IMR-90 (cell line): ENCODE data around the gene ITGAX. TPM values are rescaled to one million over a fixed set of nuclear protein-coding genes. Genes with fewer than 3 reads are reported as not detected.

ENCODE experiments used
- ATAC-seq: fragments of 200-7000 bp; cut with Tn5 transposase; 2 replicates; pipeline ENCODE4 v1.9.1; 2020; ENCODE audit warnings: low read depth, mild to moderate bottlenecking, moderate library complexity
- BruUV-seq: library from RNA; stranded (reverse); fragments of 400-500 nt; replicated peaks from 2 replicates; lab custom pipeline; 2021; lab: Mats Ljungman, UMichigan
- CTCF ChIA-PET: fragments of 300-600 bp; formaldehyde crosslinking; extraction: SDS; loops from one replicate; lab custom pipeline; 2021; ENCODE audit warnings: antibody characterized with exemption; lab: Yijun Ruan, JAX
- POLR2A ChIA-PET: fragments of 300-600 bp; sonication (Branson Sonifier 250); formaldehyde crosslinking; loops from one replicate; lab custom pipeline; 2022; ENCODE audit warnings: antibody characterized with exemption; ENCODE audit not compliant: unreplicated experiment; lab: Charles Lee
- DNase-seq: peaks from one replicate; pipeline ENCODE4 v3.0.0; 2013
- H2AFZ ChIP-seq: replicated peaks from 2 replicates; pipeline ENCODE3; 2013; ENCODE audit warnings: low read length, mild to moderate bottlenecking; ENCODE audit not compliant: poor library complexity
- H2AK5ac ChIP-seq: 2 replicates; pipeline ENCODE4 v1.6.1; 2013; ENCODE audit warnings: low read depth, low read length, inconsistent platforms
- H2AK9ac ChIP-seq: replicated peaks from 2 replicates; pipeline ENCODE3; 2013; ENCODE audit warnings: mild to moderate bottlenecking, low read depth, low read length, moderate library complexity; ENCODE audit not compliant: poor library complexity
- H2BK120ac ChIP-seq: 2 replicates; pipeline ENCODE4 v1.6.1; 2013; ENCODE audit warnings: low read depth, low read length, inconsistent platforms
- H2BK15ac ChIP-seq: 3 replicates; pipeline ENCODE4 v1.6.1; 2013; ENCODE audit warnings: low read depth, low read length, inconsistent platforms
- H2BK20ac ChIP-seq: 2 replicates; pipeline ENCODE4 v1.6.1; 2013; ENCODE audit warnings: low read depth, mild to moderate bottlenecking, inconsistent platforms, low read length, moderate library complexity
- H2BK5ac ChIP-seq: 2 replicates; pipeline ENCODE4 v1.6.1; 2013; ENCODE audit warnings: mild to moderate bottlenecking, low read depth, low read length, inconsistent platforms; ENCODE audit not compliant: poor library complexity, severe bottlenecking
- H3K14ac ChIP-seq: replicated peaks from 2 replicates; pipeline ENCODE4 v1.6.1; 2013; ENCODE audit warnings: low read depth, low read length, inconsistent platforms
- H3K18ac ChIP-seq: 2 replicates; pipeline ENCODE4 v1.6.1; 2013; ENCODE audit warnings: low read depth, low read length, control low read depth
- H3K23ac ChIP-seq: 2 replicates; pipeline ENCODE4 v1.6.1; 2013; ENCODE audit warnings: low read depth, low read length, inconsistent platforms
- H3K27ac ChIP-seq: 2 replicates; pipeline ENCODE4 v1.5.1; 2013; ENCODE audit warnings: mild to moderate bottlenecking, control low read depth, low read length; ENCODE audit not compliant: insufficient read depth
- H3K27me3 ChIP-seq: 2 replicates; pipeline ENCODE4 v1.6.1; 2013; ENCODE audit warnings: low read length; ENCODE audit not compliant: control insufficient read depth, insufficient read depth
- H3K36me3 ChIP-seq: 2 replicates; pipeline ENCODE4 v1.6.1; 2013; ENCODE audit warnings: low read length, mixed read lengths; ENCODE audit not compliant: control insufficient read depth, insufficient read depth
- H3K4ac ChIP-seq: 2 replicates; pipeline ENCODE4 v1.6.1; 2013; ENCODE audit warnings: low read depth, low read length, inconsistent platforms
- H3K4me1 ChIP-seq: 2 replicates; pipeline ENCODE4 v1.6.1; 2013; ENCODE audit warnings: low read length, mixed read lengths; ENCODE audit not compliant: control insufficient read depth, insufficient read depth
- H3K4me2 ChIP-seq: 2 replicates; pipeline ENCODE4 v1.6.1; 2013; ENCODE audit warnings: low read depth, mild to moderate bottlenecking, control low read depth, low read length, moderate library complexity
- H3K4me3 ChIP-seq: 2 replicates; pipeline ENCODE4 v1.5.1; 2013; ENCODE audit warnings: low read depth, mild to moderate bottlenecking, control low read depth, low read length, moderate library complexity; ENCODE audit not compliant: insufficient read depth
- H3K56ac ChIP-seq: 2 replicates; pipeline ENCODE4 v1.6.1; 2013; ENCODE audit warnings: low read length, inconsistent platforms; ENCODE audit not compliant: insufficient read depth; ENCODE audit errors: extremely low read depth
- H3K79me1 ChIP-seq, 2 experiments: 2 replicates each; pipeline ENCODE4 v1.6.1; 2013; ENCODE audit warnings: low read length in 2 of 2, inconsistent platforms in 1 of 2, low read depth in 1 of 2
- H3K9ac ChIP-seq: 2 replicates; pipeline ENCODE4 v1.6.1; 2013; ENCODE audit warnings: low read depth, low read length, control low read depth
- H3K9me1 ChIP-seq: 2 replicates; pipeline ENCODE4 v1.6.1; 2013; ENCODE audit warnings: low read length, inconsistent platforms; ENCODE audit not compliant: insufficient read depth
- H3K9me3 ChIP-seq: 2 replicates; pipeline ENCODE4 v1.6.1; 2013; ENCODE audit warnings: low read length; ENCODE audit not compliant: control insufficient read depth, insufficient read depth
- H4K20me1 ChIP-seq: 2 replicates; pipeline ENCODE4 v1.6.1; 2013; ENCODE audit warnings: low read length, inconsistent platforms; ENCODE audit not compliant: insufficient read depth
- H4K5ac ChIP-seq: 2 replicates; pipeline ENCODE4 v1.6.1; 2013; ENCODE audit warnings: mild to moderate bottlenecking, low read depth, low read length, control low read depth
- H4K8ac ChIP-seq, 2 experiments: 2 replicates each; pipeline ENCODE4 v1.6.1; 2013; ENCODE audit warnings: low read depth in 2 of 2, low read length in 2 of 2, control low read depth in 1 of 2, inconsistent platforms in 1 of 2
- H4K91ac ChIP-seq: 2 replicates; pipeline ENCODE4 v1.6.1; 2013; ENCODE audit warnings: low read depth, low read length, inconsistent platforms; ENCODE audit not compliant: insufficient read depth
- BHLHE40 ChIP-seq: fragments of 150-350 bp; IDR thresholded peaks from 2 replicates; pipeline ENCODE4 v1.6.1; 2016; ENCODE audit warnings: mild to moderate bottlenecking, low read depth, low read length
- CEBPB ChIP-seq: IDR thresholded peaks from 2 replicates; pipeline ENCODE4 v1.6.1; 2012; ENCODE audit warnings: low read depth, low read length, improper control_type of control experiment
- CHD1 ChIP-seq: IDR thresholded peaks from 2 replicates; pipeline ENCODE4 v1.6.1; 2012; ENCODE audit warnings: low read depth, low read length, improper control_type of control experiment
- FOS ChIP-seq: fragments of 150-350 bp; IDR thresholded peaks from 2 replicates; pipeline ENCODE4 v1.6.1; 2016; ENCODE audit warnings: low read depth, low read length
- MAZ ChIP-seq: IDR thresholded peaks from 2 replicates; pipeline ENCODE4 v1.6.1; 2012; ENCODE audit warnings: low read depth, mild to moderate bottlenecking, low read length, improper control_type of control experiment, moderate library complexity, borderline replicate concordance
- MXI1 ChIP-seq: IDR thresholded peaks from 2 replicates; pipeline ENCODE4 v1.6.1; 2012; ENCODE audit warnings: low read depth, mild to moderate bottlenecking, low read length, moderate library complexity, borderline replicate concordance
- POLR2A ChIP-seq: IDR thresholded peaks from 2 replicates; pipeline ENCODE4 v1.6.1; 2012; ENCODE audit warnings: mild to moderate bottlenecking, low read depth, low read length
- RAD21 ChIP-seq: IDR thresholded peaks from 2 replicates; pipeline ENCODE4 v1.6.1; 2012; ENCODE audit warnings: low read length, improper control_type of control experiment
- SMC3 ChIP-seq: fragments of 150-350 bp; IDR thresholded peaks from 2 replicates; pipeline ENCODE4 v1.6.1; 2016; ENCODE audit warnings: low read depth, mild to moderate bottlenecking, antibody characterized with exemption, low read length, moderate library complexity
- USF2 ChIP-seq: fragments of 150-350 bp; IDR thresholded peaks from 2 replicates; pipeline ENCODE4 v1.6.1; 2017; ENCODE audit warnings: mild to moderate bottlenecking, antibody characterized with exemption, low read length, low read depth
- WGBS, 2 experiments: methylation state at CpG; one replicate each; pipeline versions ENCODE4 v1.1.5 to v1.1.7; 2013; ENCODE audit warnings: missing lambda C conversion rate in 2 of 2; ENCODE audit not compliant: insufficient read length in 1 of 2; ENCODE audit errors: extremely low coverage in 2 of 2; 5-methylcytosine and 5-hydroxymethylcytosine counted together
- dilution Hi-C: fragments of 300-500 bp; cut with HindIII; formaldehyde crosslinking; loops from one replicate; pipeline ENCODE4 v1.14.3; 2018; ENCODE audit warnings: low sequenced_read_pairs; ENCODE audit not compliant: unreplicated experiment
- in situ Hi-C: fragments of 300-500 bp; cut with MboI; formaldehyde crosslinking; loops from 3 replicates; pipeline ENCODE4 v1.14.3; 2019; ENCODE audit warnings: low sequenced_read_pairs, inconsistent platforms, mixed read lengths
- intact Hi-C: fragments of 100-400 bp; cut with micrococcal nuclease; formaldehyde crosslinking; loops from 2 replicates; pipeline ENCODE4 v1.10.0; 2022
- polyA plus RNA-seq, 3 experiments: library from polyadenylated mRNA; depleted of rRNA; stranded (reverse); fragments of >200 nt; gene quantifications; 2 replicates each; pipeline ENCODE4 v1.2.3, GENCODE V29; 2012; ENCODE audit warnings: low replicate concordance in 1 of 3
- total RNA-seq: library from RNA; depleted of rRNA; stranded (reverse); fragments of >200 nt; gene quantifications from 2 replicates; pipeline ENCODE4 v1.2.3, GENCODE V29; 2012
- TF ChIP-seq, protein P1 (sequence below): fragments of 150-350 bp; IDR thresholded peaks from 2 replicates; pipeline ENCODE4 v1.6.1; 2016; ENCODE audit warnings: low read depth, mild to moderate bottlenecking, low read length, moderate library complexity, borderline replicate concordance

Gene ITGAX
- total and polyA plus RNA-seq, 2 of the 4 experiments (the other 2 are of a cell fraction): 0.09 to 0.18 TPM

- no TSS peak for BruUV-seq
- no peak overlapping the region for H2AFZ ChIP-seq
- H4K8ac ChIP-seq: no peak overlapping the region
- 90% methylated on average over 2 of the region's 4 CpGs; no CpG with 5 or more reads in 1 of the 2 experiments for WGBS, 2 experiments
- no peaks in the 10 kb centered on the region; the same call in 1 of the 2 replicates for H3K4me1 ChIP-seq
- dilution Hi-C loops: no loop called here
- no peak overlapping the region for H3K4ac ChIP-seq
- DNase-seq: no peak
- H3K9ac ChIP-seq: no peak overlapping the region
- no peak overlapping the region for H2AK9ac ChIP-seq
- H3K4me2 ChIP-seq: no peak overlapping the region
- H3K14ac ChIP-seq: no peak overlapping the region
- no peak overlapping the region for H4K91ac ChIP-seq
- intact Hi-C loops: loop anchor here (10.0 kb wide), 1 partner anchor 59 kb away; the partner anchor contains the start of gene ZNF843
- H3K27me3 ChIP-seq: peaks cover 18% of the 10 kb centered on the region
- ChIA-PET CTCF (interaction anchor here (0.8 kb wide), 1 partner anchor 169 kb away, joined by 3 read pairs; the partner anchor contains the start of gene PYDC1), POLR2A (no interaction called here)
- no peak overlapping the region for H3K18ac ChIP-seq
- no peak overlapping the region for H2BK120ac ChIP-seq
- no peak overlapping the region for H2AK5ac ChIP-seq
- no peak overlapping the region for H3K4me3 ChIP-seq
- no peak overlapping the region for H2BK15ac ChIP-seq
- H2BK5ac ChIP-seq: no peak overlapping the region
- no peaks in the 10 kb centered on the region for H3K9me1 ChIP-seq
- H4K20me1 ChIP-seq: no peaks in the 10 kb centered on the region; the same call in 1 of the 2 replicates
- no peak overlapping the region for H2BK20ac ChIP-seq
- ATAC-seq: no peak
- TF ChIP-seq CHD1 (no peak), SMC3 (no peak), CEBPB (no peak), BHLHE40 (no peak), RAD21 (no peak), MXI1 (no peak), USF2 (no peak), POLR2A (no peak), FOS (no peak), MAZ (no peak)
- TF ChIP-seq, protein P1, sequence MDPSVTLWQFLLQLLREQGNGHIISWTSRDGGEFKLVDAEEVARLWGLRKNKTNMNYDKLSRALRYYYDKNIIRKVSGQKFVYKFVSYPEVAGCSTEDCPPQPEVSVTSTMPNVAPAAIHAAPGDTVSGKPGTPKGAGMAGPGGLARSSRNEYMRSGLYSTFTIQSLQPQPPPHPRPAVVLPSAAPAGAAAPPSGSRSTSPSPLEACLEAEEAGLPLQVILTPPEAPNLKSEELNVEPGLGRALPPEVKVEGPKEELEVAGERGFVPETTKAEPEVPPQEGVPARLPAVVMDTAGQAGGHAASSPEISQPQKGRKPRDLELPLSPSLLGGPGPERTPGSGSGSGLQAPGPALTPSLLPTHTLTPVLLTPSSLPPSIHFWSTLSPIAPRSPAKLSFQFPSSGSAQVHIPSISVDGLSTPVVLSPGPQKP: no peak
- H3K36me3 ChIP-seq: no peaks in the 10 kb centered on the region
- no peak overlapping the region for H3K27ac ChIP-seq
- no peak overlapping the region for H4K5ac ChIP-seq
- no peak overlapping the region for H3K56ac ChIP-seq
- no peaks in the 10 kb centered on the region for H3K79me1 ChIP-seq
- in situ Hi-C loops: no loop called here
- no peaks in the 10 kb centered on the region for H3K9me3 ChIP-seq
- H3K23ac ChIP-seq: no peak overlapping the region
These were observed 30.7 kb downstream of the ITGAX start for GRCh38 chr16:31385680-31386079.
